ENCODE results near the gene MTMR3. TPM values are rescaled to one million over a fixed set of nuclear protein-coding genes. Genes with fewer than 3 reads are reported as not detected.

MTMR3 gene
- total RNA-seq, 4 donors from 2014 or later: 33.5 to 46.5 (median 40.8) TPM

- DNase-seq (ENCODE audit: extremely low spot score): no peak
- H3K36me3 ChIP-seq: peaks cover 2 to 66% (median 14%) of the 10 kb centered on the region in 4 donors
- no peaks in the 10 kb centered on the region for H3K9me3 ChIP-seq
- no peaks in the 10 kb centered on the region for H3K27me3 ChIP-seq
- intact Hi-C loops (cut with DNase I): no loop called here
- H3K4me3 ChIP-seq: no peak overlapping the region
- TF ChIP-seq POLR2AphosphoS5 (IDR thresholded peaks at IDR 0.05) (no peak), EP300 (IDR thresholded peaks at IDR 0.05) (no peak), POLR2A (IDR thresholded peaks at IDR 0.05; ENCODE audit: low read depth) (no peak)
- peaks cover 9 to 22% (median 16%) of the 10 kb centered on the region in 4 donors for H3K4me1 ChIP-seq
- no peak overlapping the region for H3K27ac ChIP-seq (replicated peaks in 1 of 4)
Measured at GRCh38 chr22:29997107-29997506, 114.1 kb downstream of the MTMR3 start.

- no peak for DNase-seq (ENCODE audit: extremely low spot score)
- no peaks in the 10 kb centered on the region for H3K27me3 ChIP-seq
- no peak for TF ChIP-seq POLR2AphosphoS5 (IDR thresholded peaks at IDR 0.05)
- TF ChIP-seq CTCF (IDR thresholded peaks at IDR 0.05): no peak
- TF ChIP-seq EP300 (IDR thresholded peaks at IDR 0.05): no peak
- no peak for TF ChIP-seq POLR2A (IDR thresholded peaks at IDR 0.05; ENCODE audit: low read depth)
- intact Hi-C loops (cut with DNase I): no loop called here
- no peak overlapping the region for H3K4me3 ChIP-seq
- H3K4me1 ChIP-seq: peaks cover 9 to 22% (median 16%) of the 10 kb centered on the region in 4 donors
- H3K9me3 ChIP-seq: no peaks in the 10 kb centered on the region
- 51% methylated on average over 2 of the region's 2 CpGs for WGBS
- H3K27ac ChIP-seq (replicated peaks in 1 of 4): no peak overlapping the region
- H3K36me3 ChIP-seq: peaks cover 0 to 66% (median 14%) of the 10 kb centered on the region in 4 donors
Measured at GRCh38 chr22:29997516-29997915, 114.5 kb downstream of the MTMR3 start.

GRCh38 chr22:29998627-29999384, 115.8 kb downstream of the MTMR3 start:
- 76% methylated on average over 4 of the region's 4 CpGs for WGBS
- H3K4me3 ChIP-seq: no peak overlapping the region
- no peaks in the 10 kb centered on the region for H3K9me3 ChIP-seq
- peaks cover 9 to 22% (median 18%) of the 10 kb centered on the region in 4 donors for H3K4me1 ChIP-seq
- intact Hi-C loops (cut with DNase I): no loop called here
- peaks cover 0 to 66% (median 23%) of the 10 kb centered on the region in 4 donors for H3K36me3 ChIP-seq
- no peak for DNase-seq (ENCODE audit: extremely low spot score)
- H3K27ac ChIP-seq (replicated peaks in 1 of 4): no peak overlapping the region
- TF ChIP-seq POLR2A (IDR thresholded peaks at IDR 0.05; ENCODE audit: low read depth) (no peak), EP300 (IDR thresholded peaks at IDR 0.05) (no peak), POLR2AphosphoS5 (IDR thresholded peaks at IDR 0.05) (no peak), CTCF (IDR thresholded peaks at IDR 0.05) (no peak)
- H3K27me3 ChIP-seq: no peaks in the 10 kb centered on the region

GRCh38 chr22:30000566-30000965, 117.6 kb downstream of the MTMR3 start:
- Histone ChIP-seq H3K4me1 (peaks cover 3 to 32% (median 20%) of the 10 kb centered on the region in 4 donors), H3K4me3 (no peak overlapping the region)
- no peak for TF ChIP-seq EP300 (IDR thresholded peaks at IDR 0.05)
- TF ChIP-seq POLR2AphosphoS5 (IDR thresholded peaks at IDR 0.05): no peak
- TF ChIP-seq POLR2A (IDR thresholded peaks at IDR 0.05; ENCODE audit: low read depth): no peak
- TF ChIP-seq CTCF (IDR thresholded peaks at IDR 0.05): no peak

GRCh38 chr22:30001459-30001858, 118.5 kb downstream of the MTMR3 start:
- Histone ChIP-seq H3K27me3 (no peaks in the 10 kb centered on the region), H3K27ac (replicated peaks in 1 of 4) (no peak overlapping the region), H3K9me3 (no peaks in the 10 kb centered on the region), H3K4me1 (peaks cover 3 to 32% (median 20%) of the 10 kb centered on the region in 4 donors), H3K36me3 (peaks cover 0 to 69% (median 27%) of the 10 kb centered on the region in 4 donors), H3K4me3 (no peak overlapping the region)
- intact Hi-C loops (cut with DNase I): loop anchor here (5.0 to 10.0 kb wide), 2 partner anchors 119 to 237 kb away; partner anchors contain the start of genes MTMR3, UQCR10 and ZMAT5
- TF ChIP-seq EP300 (IDR thresholded peaks at IDR 0.05): no peak
- TF ChIP-seq POLR2A (IDR thresholded peaks at IDR 0.05; ENCODE audit: low read depth): no peak
- TF ChIP-seq POLR2AphosphoS5 (IDR thresholded peaks at IDR 0.05): no peak
- TF ChIP-seq CTCF (IDR thresholded peaks at IDR 0.05): no peak
- WGBS: 100% methylated on average over 3 of the region's 3 CpGs
- no peak for DNase-seq (ENCODE audit: extremely low spot score)

More at GRCh38 chr22:30000566-30000965, 117.6 kb downstream of the MTMR3 start:
- 83% methylated on average over 2 of the region's 2 CpGs for WGBS
- intact Hi-C loops (cut with DNase I): loop anchor here (5.0 to 10.0 kb wide), 2 partner anchors 118 to 236 kb away; partner anchors contain the start of genes MTMR3, UQCR10 and ZMAT5
- Histone ChIP-seq H3K9me3 (no peaks in the 10 kb centered on the region), H3K27ac (replicated peaks in 1 of 4) (no peak overlapping the region), H3K36me3 (peaks cover 0 to 63% (median 25%) of the 10 kb centered on the region in 4 donors), H3K27me3 (no peaks in the 10 kb centered on the region)
- no peak for DNase-seq (ENCODE audit: extremely low spot score)

All from esophagus muscularis mucosa (tissue), 4 donors.